ENCODE measurements around the gene ZNF823.

ZNF823 gene

GRCh38 chr19:11737964-11738745 lies 591 bp downstream of the ZNF823 start (continued):
- TF ChIP-seq CSRNP3 (CRISPR knock-in tag; IDR thresholded peaks at IDR 0.05) (no peak), ISL1 (CRISPR knock-in tag; IDR thresholded peaks at IDR 0.05) (no peak)
- TF ChIP-seq, protein P1, sequence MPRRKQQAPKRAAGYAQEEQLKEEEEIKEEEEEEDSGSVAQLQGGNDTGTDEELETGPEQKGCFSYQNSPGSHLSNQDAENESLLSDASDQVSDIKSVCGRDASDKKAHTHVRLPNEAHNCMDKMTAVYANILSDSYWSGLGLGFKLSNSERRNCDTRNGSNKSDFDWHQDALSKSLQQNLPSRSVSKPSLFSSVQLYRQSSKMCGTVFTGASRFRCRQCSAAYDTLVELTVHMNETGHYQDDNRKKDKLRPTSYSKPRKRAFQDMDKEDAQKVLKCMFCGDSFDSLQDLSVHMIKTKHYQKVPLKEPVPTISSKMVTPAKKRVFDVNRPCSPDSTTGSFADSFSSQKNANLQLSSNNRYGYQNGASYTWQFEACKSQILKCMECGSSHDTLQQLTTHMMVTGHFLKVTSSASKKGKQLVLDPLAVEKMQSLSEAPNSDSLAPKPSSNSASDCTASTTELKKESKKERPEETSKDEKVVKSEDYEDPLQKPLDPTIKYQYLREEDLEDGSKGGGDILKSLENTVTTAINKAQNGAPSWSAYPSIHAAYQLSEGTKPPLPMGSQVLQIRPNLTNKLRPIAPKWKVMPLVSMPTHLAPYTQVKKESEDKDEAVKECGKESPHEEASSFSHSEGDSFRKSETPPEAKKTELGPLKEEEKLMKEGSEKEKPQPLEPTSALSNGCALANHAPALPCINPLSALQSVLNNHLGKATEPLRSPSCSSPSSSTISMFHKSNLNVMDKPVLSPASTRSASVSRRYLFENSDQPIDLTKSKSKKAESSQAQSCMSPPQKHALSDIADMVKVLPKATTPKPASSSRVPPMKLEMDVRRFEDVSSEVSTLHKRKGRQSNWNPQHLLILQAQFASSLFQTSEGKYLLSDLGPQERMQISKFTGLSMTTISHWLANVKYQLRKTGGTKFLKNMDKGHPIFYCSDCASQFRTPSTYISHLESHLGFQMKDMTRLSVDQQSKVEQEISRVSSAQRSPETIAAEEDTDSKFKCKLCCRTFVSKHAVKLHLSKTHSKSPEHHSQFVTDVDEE (CRISPR knock-in tag; IDR thresholded peaks at IDR 0.05), result no peak

- no peak for TF ChIP-seq CSRNP3 (CRISPR knock-in tag; IDR thresholded peaks at IDR 0.05)
- no peak for TF ChIP-seq ZNF8 (CRISPR knock-in tag; IDR thresholded peaks at IDR 0.05)
- no peak for TF ChIP-seq ZC3H10 (CRISPR knock-in tag; IDR thresholded peaks at IDR 0.05)
- no peak for TF ChIP-seq TOX (CRISPR knock-in tag; IDR thresholded peaks at IDR 0.05; ENCODE audit: borderline replicate concordance)
- no peak for TF ChIP-seq CREB5 (CRISPR knock-in tag; IDR thresholded peaks at IDR 0.05; ENCODE audit: low read depth)
- no peak for TF ChIP-seq SNAI2 (CRISPR knock-in tag; IDR thresholded peaks at IDR 0.05)
- no peak for TF ChIP-seq ISL1 (CRISPR knock-in tag; IDR thresholded peaks at IDR 0.05)
- TF ChIP-seq ARNTL (CRISPR knock-in tag; IDR thresholded peaks at IDR 0.05; ENCODE audit: borderline replicate concordance, low read depth), result no peak
- TF ChIP-seq, protein P1 (CRISPR knock-in tag; IDR thresholded peaks at IDR 0.05), result no peak
- no peak for TF ChIP-seq TCF4 (CRISPR knock-in tag; IDR thresholded peaks at IDR 0.05; ENCODE audit: borderline replicate concordance)
- no peak for TF ChIP-seq OSR1 (CRISPR knock-in tag; IDR thresholded peaks at IDR 0.05)
- no peak for TF ChIP-seq ZNF70 (CRISPR knock-in tag; IDR thresholded peaks at IDR 0.05)
- TF ChIP-seq ESRRG (CRISPR knock-in tag; IDR thresholded peaks at IDR 0.05), result no peak
- TF ChIP-seq CSDC2 (CRISPR knock-in tag; IDR thresholded peaks at IDR 0.05), result no peak
- no peak for TF ChIP-seq ZFP3 (CRISPR knock-in tag; IDR thresholded peaks at IDR 0.05)
- TF ChIP-seq, protein P2, sequence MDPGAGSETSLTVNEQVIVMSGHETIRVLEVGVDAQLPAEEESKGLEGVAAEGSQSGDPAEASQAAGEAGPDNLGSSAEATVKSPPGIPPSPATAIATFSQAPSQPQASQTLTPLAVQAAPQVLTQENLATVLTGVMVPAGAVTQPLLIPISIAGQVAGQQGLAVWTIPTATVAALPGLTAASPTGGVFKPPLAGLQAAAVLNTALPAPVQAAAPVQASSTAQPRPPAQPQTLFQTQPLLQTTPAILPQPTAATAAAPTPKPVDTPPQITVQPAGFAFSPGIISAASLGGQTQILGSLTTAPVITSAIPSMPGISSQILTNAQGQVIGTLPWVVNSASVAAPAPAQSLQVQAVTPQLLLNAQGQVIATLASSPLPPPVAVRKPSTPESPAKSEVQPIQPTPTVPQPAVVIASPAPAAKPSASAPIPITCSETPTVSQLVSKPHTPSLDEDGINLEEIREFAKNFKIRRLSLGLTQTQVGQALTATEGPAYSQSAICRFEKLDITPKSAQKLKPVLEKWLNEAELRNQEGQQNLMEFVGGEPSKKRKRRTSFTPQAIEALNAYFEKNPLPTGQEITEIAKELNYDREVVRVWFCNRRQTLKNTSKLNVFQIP (CRISPR knock-in tag; IDR thresholded peaks at IDR 0.05; ENCODE audit: borderline replicate concordance, low read depth), result no peak
- no peak for TF ChIP-seq ZNF565 (CRISPR knock-in tag; conservative IDR thresholded peaks at IDR 0.05; ENCODE audit: low read depth)
- no peak for TF ChIP-seq PPARA (CRISPR knock-in tag; IDR thresholded peaks at IDR 0.05; ENCODE audit: borderline replicate concordance)
- TF ChIP-seq ZFP30 (CRISPR knock-in tag; IDR thresholded peaks at IDR 0.05), result no peak
- no peak for ATAC-seq
These were observed 2.0 kb downstream of the ZNF823 start for GRCh38 chr19:11736696-11737095.
